K562 (cell line): ENCODE data around the gene SH3D21. TPM values are rescaled to one million over a fixed set of nuclear protein-coding genes. Genes with fewer than 3 reads are reported as not detected.
A peak's percentile ranks its signal among the peaks of the same experiment; 100 is the strongest.

ENCODE experiments used
- KLF1 ChIP-seq: fragments of 450-650 bp; IDR thresholded peaks from 2 replicates; pipeline ENCODE4 v1.6.1; 2016; ENCODE audit warnings: missing genetic modification characterization, missing compliant biosample characterization
- MXI1 ChIP-seq: IDR thresholded peaks from 2 replicates; pipeline ENCODE4 v1.6.1; 2011; ENCODE audit warnings: low read depth, mild to moderate bottlenecking, improper control_type of control experiment, low read length
- PCBP2 ChIP-seq: fragments of 200-400 bp; formaldehyde crosslinking; IDR thresholded peaks from 2 replicates; pipeline ENCODE4 v1.6.1; 2018; ENCODE audit warnings: low read length, low read depth, mild to moderate bottlenecking, moderate library complexity; ENCODE audit not compliant: poor library complexity, severe bottlenecking
- PURB ChIP-seq: sonication (generic); formaldehyde crosslinking; IDR thresholded peaks from 2 replicates; pipeline ENCODE4 v1.9.0; 2021; ENCODE audit warnings: low read depth, mild to moderate bottlenecking, missing genetic modification reagents
- STAT5A ChIP-seq: IDR thresholded peaks from 2 replicates; pipeline ENCODE4 v1.6.1; 2012; ENCODE audit warnings: low read length, inconsistent platforms, borderline replicate concordance
- ZNF165 ChIP-seq: fragments of 250-450 bp; sonication (Bioruptor Pico); IDR thresholded peaks from 2 replicates; pipeline ENCODE4 v1.4.0; 2020; ENCODE audit warnings: borderline replicate concordance
- polyA plus RNA-seq, 8 experiments: library from polyadenylated mRNA; depleted of rRNA in 4 of 8; stranded (reverse) in 5 of 8; unstranded in 3 of 8; fragments of >200 nt; fragmentation: Nextera tagmentation in 2 of 8; fragmentation: Illumina TruSeq in 1 of 8; extraction: Ambion mirVana in 2 of 8; extraction: Trizol in 1 of 8; gene quantifications; 2 replicates each; pipeline versions ENCODE4 v1.2.1 to v1.2.3, GENCODE V29; 2011 to 2014; ENCODE audit warnings: inconsistent platforms in 1 of 8, missing spikeins in 1 of 8
- total RNA-seq, 7 experiments: library from RNA; depleted of rRNA in 6 of 7; stranded (reverse); fragments of >200 nt in 6 of 7; fragmentation: Illumina TruSeq in 2 of 7; extraction: Trizol in 2 of 7; gene quantifications; 2 replicates each; pipeline versions ENCODE4 v1.2.1 to v1.2.3, GENCODE V29; 2011 to 2021; ENCODE audit warnings: low replicate concordance in 1 of 7
- TF ChIP-seq, protein P1 (sequence below): fragments of 250-450 bp; sonication (Bioruptor Pico); IDR thresholded peaks from 2 replicates; pipeline ENCODE4 v1.8.0; 2022; ENCODE audit warnings: inconsistent platforms
- TF ChIP-seq, protein P2 (sequence below): fragments of 250-450 bp; sonication (Bioruptor Pico); IDR thresholded peaks from 2 replicates; pipeline ENCODE4 v1.4.0; 2020; ENCODE audit warnings: borderline replicate concordance
- TF ChIP-seq, protein P3 (sequence below): fragments of 450-650 bp; formaldehyde crosslinking; IDR thresholded peaks from 2 replicates; pipeline ENCODE4 v1.4.0; 2020; ENCODE audit warnings: mild to moderate bottlenecking, mixed read lengths
- TF ChIP-seq, protein P4 (sequence below): fragments of 250-450 bp; sonication (Bioruptor Pico); IDR thresholded peaks from 2 replicates; pipeline ENCODE4 v1.9.0; 2021; ENCODE audit warnings: mild to moderate bottlenecking, inconsistent platforms
- TF ChIP-seq, protein P5 (sequence below): fragments of 450-650 bp; IDR thresholded peaks from 2 replicates; pipeline ENCODE4 v1.6.1; 2018; ENCODE audit not compliant: partially characterized antibody
- TF ChIP-seq, protein P6 (sequence below): fragments of 450-650 bp; IDR thresholded peaks from 2 replicates; pipeline ENCODE4 v1.6.1; 2017; ENCODE audit warnings: antibody characterized with exemption

SH3D21 gene
- total and polyA plus RNA-seq, 9 of the 15 experiments (the other 6 are each of a cell fraction or from before 2014, with no cell fraction given) = 0.01 to 4.7 (median 1.8) TPM

DNA sequence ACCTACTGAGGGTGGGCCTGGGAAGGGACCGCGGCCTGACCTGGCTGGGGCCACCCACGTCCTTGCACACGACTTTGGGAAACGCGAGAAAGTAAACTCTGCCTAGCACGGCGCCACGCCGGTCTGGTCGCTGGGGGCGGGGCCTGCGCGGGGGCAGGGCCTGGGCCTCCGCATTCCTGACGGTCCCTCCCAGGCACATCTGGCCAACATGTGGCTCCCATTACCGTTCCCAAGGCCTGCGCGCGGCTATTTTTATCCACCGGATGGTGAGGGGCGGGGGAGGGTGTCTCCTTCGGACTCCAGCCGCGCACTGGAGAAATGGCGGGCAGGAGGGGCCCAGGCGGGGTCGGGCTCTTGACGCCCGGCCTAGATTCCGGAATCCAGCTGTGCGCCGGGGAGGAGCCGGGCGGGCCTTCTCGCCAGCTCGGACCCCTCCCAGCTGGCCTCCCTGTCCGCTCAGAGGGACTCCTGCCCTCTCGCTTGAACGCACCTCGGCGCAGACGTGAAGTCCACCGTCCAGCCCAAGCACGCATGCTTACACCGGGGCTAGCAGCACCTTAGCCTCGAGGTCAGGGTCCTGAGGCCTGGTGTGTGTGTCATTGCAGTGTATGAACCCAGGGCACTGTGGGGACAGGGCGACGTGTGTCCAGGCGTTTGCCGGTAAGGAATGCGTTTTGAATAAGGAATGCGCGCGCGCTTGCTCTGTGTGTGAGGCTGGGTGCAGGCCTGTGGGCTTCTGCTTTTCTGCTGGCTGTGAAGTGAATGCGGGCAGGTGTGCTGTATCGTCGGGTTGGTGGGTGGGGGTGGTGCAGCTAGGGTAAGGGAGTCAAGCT is 15.2 kb downstream of the SH3D21 start (continued):
- TF ChIP-seq, protein P1, sequence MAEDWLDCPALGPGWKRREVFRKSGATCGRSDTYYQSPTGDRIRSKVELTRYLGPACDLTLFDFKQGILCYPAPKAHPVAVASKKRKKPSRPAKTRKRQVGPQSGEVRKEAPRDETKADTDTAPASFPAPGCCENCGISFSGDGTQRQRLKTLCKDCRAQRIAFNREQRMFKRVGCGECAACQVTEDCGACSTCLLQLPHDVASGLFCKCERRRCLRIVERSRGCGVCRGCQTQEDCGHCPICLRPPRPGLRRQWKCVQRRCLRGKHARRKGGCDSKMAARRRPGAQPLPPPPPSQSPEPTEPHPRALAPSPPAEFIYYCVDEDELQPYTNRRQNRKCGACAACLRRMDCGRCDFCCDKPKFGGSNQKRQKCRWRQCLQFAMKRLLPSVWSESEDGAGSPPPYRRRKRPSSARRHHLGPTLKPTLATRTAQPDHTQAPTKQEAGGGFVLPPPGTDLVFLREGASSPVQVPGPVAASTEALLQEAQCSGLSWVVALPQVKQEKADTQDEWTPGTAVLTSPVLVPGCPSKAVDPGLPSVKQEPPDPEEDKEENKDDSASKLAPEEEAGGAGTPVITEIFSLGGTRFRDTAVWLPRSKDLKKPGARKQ (CRISPR knock-in tag) = no peak
- TF ChIP-seq ZNF165 (CRISPR knock-in tag) = no peak
- no peak for TF ChIP-seq PURB (CRISPR knock-in tag)
- TF ChIP-seq KLF1 (tag) = peak; percentile 89
- TF ChIP-seq, protein P2, sequence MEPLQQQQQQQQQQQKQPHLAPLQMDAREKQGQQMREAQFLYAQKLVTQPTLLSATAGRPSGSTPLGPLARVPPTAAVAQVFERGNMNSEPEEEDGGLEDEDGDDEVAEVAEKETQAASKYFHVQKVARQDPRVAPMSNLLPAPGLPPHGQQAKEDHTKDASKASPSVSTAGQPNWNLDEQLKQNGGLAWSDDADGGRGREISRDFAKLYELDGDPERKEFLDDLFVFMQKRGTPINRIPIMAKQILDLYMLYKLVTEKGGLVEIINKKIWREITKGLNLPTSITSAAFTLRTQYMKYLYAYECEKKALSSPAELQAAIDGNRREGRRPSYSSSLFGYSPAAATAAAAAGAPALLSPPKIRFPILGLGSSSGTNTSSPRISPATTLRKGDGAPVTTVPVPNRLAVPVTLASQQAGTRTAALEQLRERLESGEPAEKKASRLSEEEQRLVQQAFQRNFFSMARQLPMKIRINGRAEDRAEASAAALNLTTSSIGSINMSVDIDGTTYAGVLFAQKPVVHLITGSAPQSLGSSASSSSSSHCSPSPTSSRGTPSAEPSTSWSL (CRISPR knock-in tag) = no peak
- TF ChIP-seq, protein P3, sequence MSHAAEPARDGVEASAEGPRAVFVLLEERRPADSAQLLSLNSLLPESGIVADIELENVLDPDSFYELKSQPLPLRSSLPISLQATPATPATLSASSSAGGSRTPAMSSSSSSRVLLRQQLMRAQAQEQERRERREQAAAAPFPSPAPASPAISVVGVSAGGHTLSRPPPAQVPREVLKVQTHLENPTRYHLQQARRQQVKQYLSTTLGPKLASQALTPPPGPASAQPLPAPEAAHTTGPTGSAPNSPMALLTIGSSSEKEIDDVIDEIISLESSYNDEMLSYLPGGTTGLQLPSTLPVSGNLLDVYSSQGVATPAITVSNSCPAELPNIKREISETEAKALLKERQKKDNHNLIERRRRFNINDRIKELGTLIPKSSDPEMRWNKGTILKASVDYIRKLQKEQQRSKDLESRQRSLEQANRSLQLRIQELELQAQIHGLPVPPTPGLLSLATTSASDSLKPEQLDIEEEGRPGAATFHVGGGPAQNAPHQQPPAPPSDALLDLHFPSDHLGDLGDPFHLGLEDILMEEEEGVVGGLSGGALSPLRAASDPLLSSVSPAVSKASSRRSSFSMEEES (CRISPR knock-in tag) = no peak
- TF ChIP-seq MXI1 = peak; percentile 73; the same call in 1 of the 2 replicates
- TF ChIP-seq PCBP2 = no peak
- TF ChIP-seq, protein P4, sequence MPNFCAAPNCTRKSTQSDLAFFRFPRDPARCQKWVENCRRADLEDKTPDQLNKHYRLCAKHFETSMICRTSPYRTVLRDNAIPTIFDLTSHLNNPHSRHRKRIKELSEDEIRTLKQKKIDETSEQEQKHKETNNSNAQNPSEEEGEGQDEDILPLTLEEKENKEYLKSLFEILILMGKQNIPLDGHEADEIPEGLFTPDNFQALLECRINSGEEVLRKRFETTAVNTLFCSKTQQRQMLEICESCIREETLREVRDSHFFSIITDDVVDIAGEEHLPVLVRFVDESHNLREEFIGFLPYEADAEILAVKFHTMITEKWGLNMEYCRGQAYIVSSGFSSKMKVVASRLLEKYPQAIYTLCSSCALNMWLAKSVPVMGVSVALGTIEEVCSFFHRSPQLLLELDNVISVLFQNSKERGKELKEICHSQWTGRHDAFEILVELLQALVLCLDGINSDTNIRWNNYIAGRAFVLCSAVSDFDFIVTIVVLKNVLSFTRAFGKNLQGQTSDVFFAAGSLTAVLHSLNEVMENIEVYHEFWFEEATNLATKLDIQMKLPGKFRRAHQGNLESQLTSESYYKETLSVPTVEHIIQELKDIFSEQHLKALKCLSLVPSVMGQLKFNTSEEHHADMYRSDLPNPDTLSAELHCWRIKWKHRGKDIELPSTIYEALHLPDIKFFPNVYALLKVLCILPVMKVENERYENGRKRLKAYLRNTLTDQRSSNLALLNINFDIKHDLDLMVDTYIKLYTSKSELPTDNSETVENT (CRISPR knock-in tag) = no peak
- TF ChIP-seq, protein P5, sequence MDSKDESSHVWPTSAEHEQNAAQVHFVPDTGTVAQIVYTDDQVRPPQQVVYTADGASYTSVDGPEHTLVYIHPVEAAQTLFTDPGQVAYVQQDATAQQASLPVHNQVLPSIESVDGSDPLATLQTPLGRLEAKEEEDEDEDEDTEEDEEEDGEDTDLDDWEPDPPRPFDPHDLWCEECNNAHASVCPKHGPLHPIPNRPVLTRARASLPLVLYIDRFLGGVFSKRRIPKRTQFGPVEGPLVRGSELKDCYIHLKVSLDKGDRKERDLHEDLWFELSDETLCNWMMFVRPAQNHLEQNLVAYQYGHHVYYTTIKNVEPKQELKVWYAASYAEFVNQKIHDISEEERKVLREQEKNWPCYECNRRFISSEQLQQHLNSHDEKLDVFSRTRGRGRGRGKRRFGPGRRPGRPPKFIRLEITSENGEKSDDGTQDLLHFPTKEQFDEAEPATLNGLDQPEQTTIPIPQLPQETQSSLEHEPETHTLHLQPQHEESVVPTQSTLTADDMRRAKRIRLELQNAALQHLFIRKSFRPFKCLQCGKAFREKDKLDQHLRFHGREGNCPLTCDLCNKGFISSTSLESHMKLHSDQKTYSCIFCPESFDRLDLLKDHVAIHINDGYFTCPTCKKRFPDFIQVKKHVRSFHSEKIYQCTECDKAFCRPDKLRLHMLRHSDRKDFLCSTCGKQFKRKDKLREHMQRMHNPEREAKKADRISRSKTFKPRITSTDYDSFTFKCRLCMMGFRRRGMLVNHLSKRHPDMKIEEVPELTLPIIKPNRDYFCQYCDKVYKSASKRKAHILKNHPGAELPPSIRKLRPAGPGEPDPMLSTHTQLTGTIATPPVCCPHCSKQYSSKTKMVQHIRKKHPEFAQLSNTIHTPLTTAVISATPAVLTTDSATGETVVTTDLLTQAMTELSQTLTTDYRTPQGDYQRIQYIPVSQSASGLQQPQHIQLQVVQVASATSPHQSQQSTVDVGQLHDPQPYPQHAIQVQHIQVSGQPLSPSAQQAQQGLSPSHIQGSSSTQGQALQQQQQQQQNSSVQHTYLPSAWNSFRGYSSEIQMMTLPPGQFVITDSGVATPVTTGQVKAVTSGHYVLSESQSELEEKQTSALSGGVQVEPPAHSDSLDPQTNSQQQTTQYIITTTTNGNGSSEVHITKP = no peak
- TF ChIP-seq, protein P6, sequence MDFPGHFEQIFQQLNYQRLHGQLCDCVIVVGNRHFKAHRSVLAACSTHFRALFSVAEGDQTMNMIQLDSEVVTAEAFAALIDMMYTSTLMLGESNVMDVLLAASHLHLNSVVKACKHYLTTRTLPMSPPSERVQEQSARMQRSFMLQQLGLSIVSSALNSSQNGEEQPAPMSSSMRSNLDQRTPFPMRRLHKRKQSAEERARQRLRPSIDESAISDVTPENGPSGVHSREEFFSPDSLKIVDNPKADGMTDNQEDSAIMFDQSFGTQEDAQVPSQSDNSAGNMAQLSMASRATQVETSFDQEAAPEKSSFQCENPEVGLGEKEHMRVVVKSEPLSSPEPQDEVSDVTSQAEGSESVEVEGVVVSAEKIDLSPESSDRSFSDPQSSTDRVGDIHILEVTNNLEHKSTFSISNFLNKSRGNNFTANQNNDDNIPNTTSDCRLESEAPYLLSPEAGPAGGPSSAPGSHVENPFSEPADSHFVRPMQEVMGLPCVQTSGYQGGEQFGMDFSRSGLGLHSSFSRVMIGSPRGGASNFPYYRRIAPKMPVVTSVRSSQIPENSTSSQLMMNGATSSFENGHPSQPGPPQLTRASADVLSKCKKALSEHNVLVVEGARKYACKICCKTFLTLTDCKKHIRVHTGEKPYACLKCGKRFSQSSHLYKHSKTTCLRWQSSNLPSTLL = no peak
- TF ChIP-seq STAT5A = peak; percentile 33; the same call in 1 of the 2 replicates
